ENCODE results near the gene CP. TPM values are rescaled to one million over a fixed set of nuclear protein-coding genes. Genes with fewer than 3 reads are reported as not detected.

The CP gene
- total RNA-seq, 1 experiment from 2014 or later = 6.8 TPM

DNA sequence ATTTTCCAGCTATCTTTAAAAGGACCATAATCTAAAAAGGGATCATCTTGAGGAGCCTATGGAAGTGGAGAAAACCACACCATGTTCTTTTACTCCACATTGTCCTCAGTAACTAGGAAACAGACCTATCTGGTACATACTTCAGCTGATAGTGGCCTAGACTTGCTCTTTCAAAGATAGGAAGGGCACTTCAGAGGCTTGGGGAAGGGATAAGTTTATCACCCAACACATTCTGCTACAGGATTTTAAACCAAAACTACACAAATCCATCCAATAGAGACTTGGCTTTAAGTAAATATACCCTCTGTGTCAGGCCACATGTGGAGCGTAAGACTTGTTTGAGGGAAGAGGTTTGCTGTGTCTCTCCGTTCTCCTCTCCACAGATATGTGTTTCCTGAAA is 35.4 kb downstream of the CP start:
- H3K27me3 Mint-ChIP-seq (ENCODE audit: insufficient read depth, unreplicated experiment) = no peaks in the 10 kb centered on the region
- POLR2A ChIA-PET = no interaction called here

DNA sequence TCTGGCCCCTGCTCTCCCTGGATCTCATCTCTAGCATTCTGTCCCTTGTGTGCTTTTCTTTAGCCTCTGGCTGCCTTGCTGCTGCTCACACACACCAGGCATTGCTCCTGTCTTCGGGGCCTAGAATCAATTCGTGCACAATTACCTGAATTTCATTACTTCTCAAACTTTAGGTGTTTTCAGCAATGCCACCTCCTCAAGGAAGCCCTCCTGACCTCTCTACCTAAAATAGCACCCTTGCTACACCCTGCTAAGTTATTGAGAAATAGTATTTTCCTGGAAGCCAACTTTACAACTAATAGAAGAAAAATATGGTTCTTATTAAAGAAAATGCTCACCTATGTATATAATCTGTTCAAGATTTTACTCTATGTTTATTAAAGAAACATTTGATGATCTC is 40.4 kb downstream of the CP start:
- H3K4me3 ChIP-seq (ENCODE audit: low read depth, low read length) = no peak overlapping the region
- Mint-ChIP-seq H3K27me3 (ENCODE audit: insufficient read depth, unreplicated experiment) (no peaks in the 10 kb centered on the region), H3K4me3 (ENCODE audit: unreplicated experiment) (no peak overlapping the region), H3K27ac (ENCODE audit: unreplicated experiment) (no peak overlapping the region), H3K9me3 (ENCODE audit: unreplicated experiment) (no peaks in the 10 kb centered on the region), H3K4me1 (ENCODE audit: low read depth, unreplicated experiment) (peaks cover 21% of the 10 kb centered on the region), H3K36me3 (ENCODE audit: insufficient read depth, unreplicated experiment) (no peaks in the 10 kb centered on the region)
- H3K9me3 ChIP-seq = no peaks in the 10 kb centered on the region
- intact Hi-C loops (cut with micrococcal nuclease; ENCODE audit: unreplicated experiment) = no loop called here
- ChIA-PET CTCF (no interaction called here), POLR2A (no interaction called here)
- H3K4me1 ChIP-seq = peaks cover 15% of the 10 kb centered on the region
- no peaks in the 10 kb centered on the region for H3K27me3 ChIP-seq (replicated peaks; ENCODE audit: control insufficient read depth, insufficient read depth, low read length)
- BruUV-seq (replicated peaks) = no TSS peak
- no peaks in the 10 kb centered on the region for H3K36me3 ChIP-seq (ENCODE audit: control insufficient read depth, insufficient read depth, low read length)
- TF ChIP-seq, protein P1, sequence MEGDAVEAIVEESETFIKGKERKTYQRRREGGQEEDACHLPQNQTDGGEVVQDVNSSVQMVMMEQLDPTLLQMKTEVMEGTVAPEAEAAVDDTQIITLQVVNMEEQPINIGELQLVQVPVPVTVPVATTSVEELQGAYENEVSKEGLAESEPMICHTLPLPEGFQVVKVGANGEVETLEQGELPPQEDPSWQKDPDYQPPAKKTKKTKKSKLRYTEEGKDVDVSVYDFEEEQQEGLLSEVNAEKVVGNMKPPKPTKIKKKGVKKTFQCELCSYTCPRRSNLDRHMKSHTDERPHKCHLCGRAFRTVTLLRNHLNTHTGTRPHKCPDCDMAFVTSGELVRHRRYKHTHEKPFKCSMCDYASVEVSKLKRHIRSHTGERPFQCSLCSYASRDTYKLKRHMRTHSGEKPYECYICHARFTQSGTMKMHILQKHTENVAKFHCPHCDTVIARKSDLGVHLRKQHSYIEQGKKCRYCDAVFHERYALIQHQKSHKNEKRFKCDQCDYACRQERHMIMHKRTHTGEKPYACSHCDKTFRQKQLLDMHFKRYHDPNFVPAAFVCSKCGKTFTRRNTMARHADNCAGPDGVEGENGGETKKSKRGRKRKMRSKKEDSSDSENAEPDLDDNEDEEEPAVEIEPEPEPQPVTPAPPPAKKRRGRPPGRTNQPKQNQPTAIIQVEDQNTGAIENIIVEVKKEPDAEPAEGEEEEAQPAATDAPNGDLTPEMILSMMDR (IDR thresholded peaks at IDR 0.05; ENCODE audit: insufficient read depth in 1 of 2, low read depth in 1 of 2, low read length in 1 of 2, severe bottlenecking in 1 of 2, unreplicated experiment in 1 of 2) = no peak
- DNase-seq = no peak

More for the DNA sequence above, 35.4 kb downstream of the CP start:
- H3K27ac Mint-ChIP-seq (ENCODE audit: unreplicated experiment) = peak overlapping the region; percentile 57
- Histone ChIP-seq H3K9me3 (no peaks in the 10 kb centered on the region), H3K36me3 (ENCODE audit: control insufficient read depth, insufficient read depth, low read length) (no peaks in the 10 kb centered on the region), H3K4me3 (ENCODE audit: low read depth, low read length) (no peak overlapping the region), H3K27me3 (replicated peaks; ENCODE audit: control insufficient read depth, insufficient read depth, low read length) (no peaks in the 10 kb centered on the region), H3K4me1 (peaks cover 26% of the 10 kb centered on the region)
- H3K9me3 Mint-ChIP-seq (ENCODE audit: unreplicated experiment) = no peaks in the 10 kb centered on the region
- H3K36me3 Mint-ChIP-seq (ENCODE audit: insufficient read depth, unreplicated experiment) = no peaks in the 10 kb centered on the region
- TF ChIP-seq, protein P1 (IDR thresholded peaks at IDR 0.05; ENCODE audit: insufficient read depth in 1 of 2, low read depth in 1 of 2, low read length in 1 of 2, severe bottlenecking in 1 of 2, unreplicated experiment in 1 of 2) = no peak
- DNase-seq = peak in 1 of 2 experiments; percentile 8
- no peak overlapping the region for H3K4me3 Mint-ChIP-seq (ENCODE audit: unreplicated experiment)
- CTCF ChIA-PET = no interaction called here
- intact Hi-C loops (cut with micrococcal nuclease; ENCODE audit: unreplicated experiment) = loop anchor here (5.0 kb wide), 1 partner anchor 86 kb away; no protein-coding TSS in a partner anchor
- peaks cover 15% of the 10 kb centered on the region for H3K4me1 Mint-ChIP-seq (ENCODE audit: low read depth, unreplicated experiment)
- no TSS peak for BruUV-seq (replicated peaks)

GRCh38 chr3:149180057-149180573 is 41.5 kb downstream of the CP start:
- H3K36me3 ChIP-seq (ENCODE audit: control insufficient read depth, insufficient read depth, low read length) = no peaks in the 10 kb centered on the region
- no peak overlapping the region for H3K27ac Mint-ChIP-seq (ENCODE audit: unreplicated experiment)
- H3K4me1 Mint-ChIP-seq (ENCODE audit: low read depth, unreplicated experiment) = peaks cover 13% of the 10 kb centered on the region
- intact Hi-C loops (cut with micrococcal nuclease; ENCODE audit: unreplicated experiment) = no loop called here
- H3K27me3 Mint-ChIP-seq (ENCODE audit: insufficient read depth, unreplicated experiment) = no peaks in the 10 kb centered on the region
- no peak overlapping the region for H3K4me3 Mint-ChIP-seq (ENCODE audit: unreplicated experiment)
- BruUV-seq (replicated peaks) = no TSS peak
- no peak for DNase-seq
- H3K4me1 ChIP-seq = peaks cover 5% of the 10 kb centered on the region
- ChIA-PET POLR2A (no interaction called here), CTCF (interaction anchor here (0.6 kb wide), 1 partner anchor 440 kb away, joined by 3 read pairs; no protein-coding TSS in a partner anchor)
- no peaks in the 10 kb centered on the region for H3K9me3 Mint-ChIP-seq (ENCODE audit: unreplicated experiment)
- no peaks in the 10 kb centered on the region for H3K9me3 ChIP-seq
- H3K27me3 ChIP-seq (replicated peaks; ENCODE audit: control insufficient read depth, insufficient read depth, low read length) = no peaks in the 10 kb centered on the region
- H3K36me3 Mint-ChIP-seq (ENCODE audit: insufficient read depth, unreplicated experiment) = no peaks in the 10 kb centered on the region
- TF ChIP-seq, protein P1 (IDR thresholded peaks at IDR 0.05; ENCODE audit: insufficient read depth in 1 of 2, low read depth in 1 of 2, low read length in 1 of 2, severe bottlenecking in 1 of 2, unreplicated experiment in 1 of 2) = no peak
- H3K4me3 ChIP-seq (ENCODE audit: low read depth, low read length) = no peak overlapping the region
